OCI-LY3 (cell line): ENCODE data around the gene GSK3B.

Experiments
- H2AFZ ChIP-seq: fragments of 200-600, 300-600 bp; shearing (Covaris generic); 2 replicates; pipeline ENCODE4 v1.6.0; 2014; ENCODE audit warnings: antibody characterized with exemption, low read depth, low read length
- H3K27ac ChIP-seq: fragments of 200-600, 300-600 bp; sonication (generic); 2 replicates; pipeline ENCODE4 v1.5.1; 2014; ENCODE audit warnings: mild to moderate bottlenecking, low read length, moderate library complexity, mixed read lengths
- H3K27me3 ChIP-seq: fragments of 200-600, 300-600 bp; sonication (generic); 2 replicates; pipeline ENCODE4 v1.6.1; 2014; ENCODE audit warnings: low read depth, low read length, mixed read lengths
- H3K36me3 ChIP-seq: fragments of 200-600, 300-600 bp; sonication (generic); replicated peaks from 2 replicates; pipeline ENCODE3; 2014; ENCODE audit warnings: low read depth, low read length, mixed read lengths
- H3K4me1 ChIP-seq: fragments of 300-600, 200-600 bp; sonication (generic); 2 replicates; pipeline ENCODE4 v1.6.1; 2014; ENCODE audit warnings: low read length, mixed read lengths
- H3K4me2 ChIP-seq: fragments of 200-600, 300-600 bp; sonication (generic); 2 replicates; pipeline ENCODE4 v1.6.1; 2014; ENCODE audit warnings: low read length, mixed read lengths
- H3K4me3 ChIP-seq: fragments of 300-600, 200-600 bp; sonication (generic); 2 replicates; pipeline ENCODE4 v1.5.1; 2014; ENCODE audit warnings: antibody characterized with exemption, mild to moderate bottlenecking, low read length, moderate library complexity
- H3K79me2 ChIP-seq: fragments of 300-600, 200-600 bp; shearing (Covaris generic); 2 replicates; pipeline ENCODE4 v1.6.1; 2014; ENCODE audit warnings: mild to moderate bottlenecking, low read length, mixed read lengths
- H3K9ac ChIP-seq: fragments of 300-600, 200-600 bp; shearing (Covaris generic); 2 replicates; pipeline ENCODE4 v1.6.0; 2014; ENCODE audit warnings: mild to moderate bottlenecking, low read length, moderate library complexity
- H3K9me3 ChIP-seq: fragments of 200-600, 300-600 bp; shearing (Covaris generic); 2 replicates; pipeline ENCODE4 v1.6.1; 2014; ENCODE audit warnings: low read length, mixed read lengths; ENCODE audit not compliant: insufficient read depth
- H4K20me1 ChIP-seq: fragments of 200-600, 300-600 bp; sonication (generic); 2 replicates; pipeline ENCODE4 v1.6.1; 2016; ENCODE audit warnings: low read length, mixed read lengths; ENCODE audit not compliant: insufficient read depth
- EZH2phosphoT487 ChIP-seq: fragments of 200-600 bp; shearing (Covaris generic); IDR thresholded peaks from 2 replicates; pipeline ENCODE4 v1.6.1; 2018; ENCODE audit warnings: antibody characterized with exemption, mixed run types, low read depth
- TF ChIP-seq, protein P1 (sequence below): fragments of 200-600, 300-600 bp; sonication (generic); IDR thresholded peaks from 2 replicates; pipeline ENCODE4 v1.5.1; 2014; ENCODE audit warnings: antibody characterized with exemption, low read length, low read depth

Gene GSK3B

DNA sequence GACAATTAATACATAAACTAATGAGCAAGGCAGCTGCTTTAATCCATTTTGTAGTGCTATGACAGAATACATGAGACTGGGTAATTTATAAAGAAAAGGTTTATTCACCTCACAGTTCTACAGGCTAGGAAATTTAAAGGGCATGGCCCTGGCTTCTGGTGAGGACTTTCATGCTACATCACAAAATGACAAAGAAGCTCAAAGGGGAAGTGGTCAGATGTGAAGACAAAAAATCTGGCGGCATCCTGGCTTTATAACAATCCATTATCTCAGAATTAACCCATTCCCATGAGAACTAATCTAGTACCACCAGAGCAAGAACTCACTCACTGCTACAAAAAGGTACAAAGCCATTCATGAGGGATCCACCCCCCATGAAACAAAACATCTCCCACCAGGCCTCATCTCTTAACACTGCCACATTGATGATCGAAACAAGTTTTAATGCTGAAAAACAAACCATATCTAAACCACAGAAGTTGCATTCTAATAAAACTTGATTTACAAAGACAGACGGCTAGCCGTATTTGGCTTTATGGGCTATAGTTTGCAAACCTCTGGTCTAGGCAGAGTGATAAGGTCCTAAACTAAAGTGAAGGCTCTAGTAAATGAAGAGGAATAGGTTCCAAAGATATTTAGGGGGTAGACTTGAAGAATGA lies 44.2 kb downstream of the GSK3B start:
- Histone ChIP-seq H3K79me2 (peaks cover 78% of the 10 kb centered on the region), H3K4me2 (no peak overlapping the region), H3K27ac (no peak overlapping the region), H2AFZ (no peak overlapping the region), H3K27me3 (no peaks in the 10 kb centered on the region), H3K4me3 (no peak overlapping the region), H3K4me1 (0 out of 2 replicates have a peak, but pooled peaks cover 2% of the 10 kb centered on the region), H3K9ac (no peak overlapping the region), H4K20me1 (peaks cover 46% of the 10 kb centered on the region), H3K9me3 (peaks cover 6% of the 10 kb centered on the region; the same call in 1 of the 2 replicates), H3K36me3 (peaks cover 20% of the 10 kb centered on the region)
- no peak for TF ChIP-seq EZH2phosphoT487
- TF ChIP-seq, protein P1, sequence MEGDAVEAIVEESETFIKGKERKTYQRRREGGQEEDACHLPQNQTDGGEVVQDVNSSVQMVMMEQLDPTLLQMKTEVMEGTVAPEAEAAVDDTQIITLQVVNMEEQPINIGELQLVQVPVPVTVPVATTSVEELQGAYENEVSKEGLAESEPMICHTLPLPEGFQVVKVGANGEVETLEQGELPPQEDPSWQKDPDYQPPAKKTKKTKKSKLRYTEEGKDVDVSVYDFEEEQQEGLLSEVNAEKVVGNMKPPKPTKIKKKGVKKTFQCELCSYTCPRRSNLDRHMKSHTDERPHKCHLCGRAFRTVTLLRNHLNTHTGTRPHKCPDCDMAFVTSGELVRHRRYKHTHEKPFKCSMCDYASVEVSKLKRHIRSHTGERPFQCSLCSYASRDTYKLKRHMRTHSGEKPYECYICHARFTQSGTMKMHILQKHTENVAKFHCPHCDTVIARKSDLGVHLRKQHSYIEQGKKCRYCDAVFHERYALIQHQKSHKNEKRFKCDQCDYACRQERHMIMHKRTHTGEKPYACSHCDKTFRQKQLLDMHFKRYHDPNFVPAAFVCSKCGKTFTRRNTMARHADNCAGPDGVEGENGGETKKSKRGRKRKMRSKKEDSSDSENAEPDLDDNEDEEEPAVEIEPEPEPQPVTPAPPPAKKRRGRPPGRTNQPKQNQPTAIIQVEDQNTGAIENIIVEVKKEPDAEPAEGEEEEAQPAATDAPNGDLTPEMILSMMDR, result no peak

DNA sequence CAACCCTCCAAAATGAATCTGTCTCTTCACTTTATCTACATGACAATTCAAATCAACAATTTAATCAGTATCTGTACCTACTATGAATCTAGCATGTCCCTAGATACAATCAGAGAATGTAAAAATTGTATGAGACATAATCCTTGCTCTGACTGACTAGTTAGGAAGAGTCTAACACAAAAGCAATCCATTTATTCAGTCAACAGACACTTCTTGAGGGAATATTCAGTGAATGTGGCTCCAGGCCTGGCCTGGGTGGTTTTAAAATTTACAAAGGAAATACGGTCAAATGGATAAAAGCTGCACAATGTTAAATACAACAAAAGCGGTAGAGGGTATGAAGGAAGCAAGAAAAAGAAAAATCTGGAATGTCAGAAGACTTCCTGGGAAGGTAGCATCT lies 45.2 kb downstream of the GSK3B start:
- H3K4me1 ChIP-seq, result 0 out of 2 replicates have a peak, but pooled peaks cover 2% of the 10 kb centered on the region
- no peak overlapping the region for H3K27ac ChIP-seq
- H3K4me3 ChIP-seq, result no peak overlapping the region
- H2AFZ ChIP-seq, result no peak overlapping the region
- TF ChIP-seq EZH2phosphoT487, result no peak
- peaks cover 24% of the 10 kb centered on the region for H3K36me3 ChIP-seq
- H3K9ac ChIP-seq, result no peak overlapping the region
- H3K4me2 ChIP-seq, result no peak overlapping the region
- peaks cover 12% of the 10 kb centered on the region for H3K9me3 ChIP-seq
- H3K79me2 ChIP-seq, result peaks cover 79% of the 10 kb centered on the region
- H4K20me1 ChIP-seq, result peaks cover 46% of the 10 kb centered on the region
- no peaks in the 10 kb centered on the region for H3K27me3 ChIP-seq

DNA sequence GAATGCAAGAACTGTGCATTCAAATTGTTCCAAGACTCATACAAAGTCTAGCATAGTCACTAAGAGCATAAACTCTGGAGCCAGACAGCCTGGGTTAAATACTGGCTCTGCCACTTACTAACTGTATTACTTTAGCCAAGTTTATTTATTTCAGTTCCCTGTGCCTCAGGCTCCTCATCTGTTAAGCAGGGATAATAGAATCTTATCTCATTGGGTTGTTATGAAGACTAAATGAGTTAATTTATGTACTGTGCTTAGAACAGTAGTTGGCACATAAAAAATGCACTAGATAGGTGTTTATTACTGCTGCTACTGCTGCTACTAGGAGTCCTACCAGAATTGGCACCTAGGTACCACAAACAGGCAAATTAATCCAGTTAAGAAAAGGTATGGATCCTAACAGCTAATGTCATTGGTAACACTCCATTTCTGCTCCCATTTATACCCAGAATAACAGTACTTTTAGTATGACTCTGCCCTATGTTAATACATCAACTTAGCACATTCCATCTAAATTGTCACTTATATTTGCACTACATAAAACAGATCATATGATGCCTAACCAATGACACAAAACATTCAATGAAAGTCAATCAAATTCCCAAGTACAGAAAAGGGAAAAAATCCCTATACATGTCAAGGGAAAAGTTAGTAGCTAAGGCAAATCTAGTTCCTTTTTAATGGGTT lies 45.7 kb downstream of the GSK3B start:
- Histone ChIP-seq H3K27me3 (no peaks in the 10 kb centered on the region), H3K4me3 (no peak overlapping the region), H3K27ac (no peak overlapping the region), H3K36me3 (peaks cover 28% of the 10 kb centered on the region), H3K79me2 (peaks cover 83% of the 10 kb centered on the region), H3K9me3 (peaks cover 18% of the 10 kb centered on the region), H4K20me1 (peaks cover 45% of the 10 kb centered on the region), H3K9ac (no peak overlapping the region), H3K4me2 (no peak overlapping the region), H2AFZ (no peak overlapping the region), H3K4me1 (0 out of 2 replicates have a peak, but pooled peaks cover 2% of the 10 kb centered on the region)
- TF ChIP-seq EZH2phosphoT487, result no peak
- TF ChIP-seq, protein P1, result no peak

DNA sequence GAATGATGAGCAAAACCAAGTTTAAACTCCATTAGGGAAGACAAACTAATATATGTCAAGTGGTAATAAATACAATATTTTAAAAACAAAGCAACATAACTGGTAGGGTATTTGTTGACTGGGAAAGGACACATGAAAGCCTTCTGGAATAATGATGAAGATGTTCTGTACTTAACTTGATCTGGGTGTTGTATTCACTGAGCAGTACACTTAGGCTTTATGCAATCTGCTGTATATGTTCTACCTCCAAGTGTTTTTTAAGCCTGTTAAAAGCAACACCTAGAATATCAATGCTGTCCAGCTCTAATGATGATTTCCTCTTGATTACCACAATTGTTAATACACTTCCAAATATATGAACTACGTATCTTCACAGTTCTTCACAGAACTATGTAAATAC lies 46.6 kb downstream of the GSK3B start:
- H2AFZ ChIP-seq, result no peak overlapping the region
- H3K9me3 ChIP-seq, result peaks cover 19% of the 10 kb centered on the region
- H4K20me1 ChIP-seq, result peaks cover 39% of the 10 kb centered on the region
- peaks cover 29% of the 10 kb centered on the region for H3K36me3 ChIP-seq
- no peak overlapping the region for H3K27ac ChIP-seq
- H3K27me3 ChIP-seq, result no peaks in the 10 kb centered on the region
- H3K4me3 ChIP-seq, result no peak overlapping the region
- H3K4me2 ChIP-seq, result no peak overlapping the region
- H3K4me1 ChIP-seq, result 0 out of 2 replicates have a peak, but pooled peaks cover 2% of the 10 kb centered on the region
- TF ChIP-seq, protein P1, result no peak
- TF ChIP-seq EZH2phosphoT487, result no peak
- peaks cover 87% of the 10 kb centered on the region for H3K79me2 ChIP-seq
- no peak overlapping the region for H3K9ac ChIP-seq
